ENCODE results near the gene TSPAN14.

TSPAN14 gene

GRCh38 chr10:80498833-80499741 lies 45.0 kb downstream of the TSPAN14 start:
- in situ Hi-C loops (cut with MboI; ENCODE audit: low pct_unique_long_range_greater_than_20kb, low sequenced_read_pairs) = no loop called here

GRCh38 chr10:80500572-80501380 lies 46.7 kb downstream of the TSPAN14 start:
- in situ Hi-C loops (cut with MboI; ENCODE audit: low pct_unique_long_range_greater_than_20kb, low sequenced_read_pairs) = no loop called here
- DNase-seq = no peak

More at GRCh38 chr10:80498833-80499741, 45.0 kb downstream of the TSPAN14 start:
- peak; percentile 79 for DNase-seq

GRCh38 chr10:80501381-80501912 lies 47.3 kb downstream of the TSPAN14 start:
- no peak for DNase-seq
- in situ Hi-C loops (cut with MboI; ENCODE audit: low pct_unique_long_range_greater_than_20kb, low sequenced_read_pairs) = no loop called here

- in situ Hi-C loops (cut with MboI; ENCODE audit: low pct_unique_long_range_greater_than_20kb, low sequenced_read_pairs) = no loop called here
- DNase-seq = no peak
Observed at GRCh38 chr10:80501913-80502521, 47.9 kb downstream of the TSPAN14 start.

GRCh38 chr10:80502621-80503583 lies 48.8 kb downstream of the TSPAN14 start:
- in situ Hi-C loops (cut with MboI; ENCODE audit: low pct_unique_long_range_greater_than_20kb, low sequenced_read_pairs) = no loop called here
- no peak for DNase-seq

GRCh38 chr10:80503584-80504157 lies 49.6 kb downstream of the TSPAN14 start:
- DNase-seq = no peak
- in situ Hi-C loops (cut with MboI; ENCODE audit: low pct_unique_long_range_greater_than_20kb, low sequenced_read_pairs) = no loop called here

GRCh38 chr10:80504158-80504811 lies 50.2 kb downstream of the TSPAN14 start:
- no peak for DNase-seq
- in situ Hi-C loops (cut with MboI; ENCODE audit: low pct_unique_long_range_greater_than_20kb, low sequenced_read_pairs) = no loop called here

GRCh38 chr10:80504897-80505465 lies 50.9 kb downstream of the TSPAN14 start:
- in situ Hi-C loops (cut with MboI; ENCODE audit: low pct_unique_long_range_greater_than_20kb, low sequenced_read_pairs) = loop anchor here (5.0 kb wide), 1 partner anchor 53 kb away; the partner anchor contains the start of gene TSPAN14
- no peak for DNase-seq

GRCh38 chr10:80506189-80506575 lies 52.1 kb downstream of the TSPAN14 start:
- in situ Hi-C loops (cut with MboI; ENCODE audit: low pct_unique_long_range_greater_than_20kb, low sequenced_read_pairs) = loop anchor here (5.0 kb wide), 1 partner anchor 54 kb away; the partner anchor contains the start of gene TSPAN14
- DNase-seq = no peak

- DNase-seq = no peak
- in situ Hi-C loops (cut with MboI; ENCODE audit: low pct_unique_long_range_greater_than_20kb, low sequenced_read_pairs) = loop anchor here (5.0 kb wide), 1 partner anchor 55 kb away; the partner anchor contains the start of gene TSPAN14
Observed at GRCh38 chr10:80506836-80507487, 52.9 kb downstream of the TSPAN14 start.

- in situ Hi-C loops (cut with MboI; ENCODE audit: low pct_unique_long_range_greater_than_20kb, low sequenced_read_pairs) = loop anchor here (5.0 kb wide), 1 partner anchor 57 kb away; the partner anchor contains the start of gene TSPAN14
- DNase-seq = no peak
Observed at GRCh38 chr10:80509108-80509402, 54.9 kb downstream of the TSPAN14 start.

- in situ Hi-C loops (cut with MboI; ENCODE audit: low pct_unique_long_range_greater_than_20kb, low sequenced_read_pairs) = loop anchor here (5.0 kb wide), 1 partner anchor 57 kb away; the partner anchor contains the start of gene TSPAN14
- DNase-seq = no peak
Observed at GRCh38 chr10:80509403-80510161, 55.5 kb downstream of the TSPAN14 start.

GRCh38 chr10:80512031-80512526 lies 58.0 kb downstream of the TSPAN14 start:
- in situ Hi-C loops (cut with MboI; ENCODE audit: low pct_unique_long_range_greater_than_20kb, low sequenced_read_pairs) = no loop called here
- DNase-seq = no peak

GRCh38 chr10:80513106-80513505 lies 59.0 kb downstream of the TSPAN14 start:
- in situ Hi-C loops (cut with MboI; ENCODE audit: low pct_unique_long_range_greater_than_20kb, low sequenced_read_pairs) = no loop called here
- no peak for DNase-seq

GRCh38 chr10:80515511-80515910 lies 61.4 kb downstream of the TSPAN14 start:
- DNase-seq = no peak
- in situ Hi-C loops (cut with MboI; ENCODE audit: low pct_unique_long_range_greater_than_20kb, low sequenced_read_pairs) = no loop called here

GRCh38 chr10:80515941-80516340 lies 61.8 kb downstream of the TSPAN14 start:
- DNase-seq = no peak
- in situ Hi-C loops (cut with MboI; ENCODE audit: low pct_unique_long_range_greater_than_20kb, low sequenced_read_pairs) = no loop called here

Measured in KBM-7 (cell line).